Neuronal stem cell (in vitro differentiated cells): Measurements from ENCODE around the gene NFYB. TPM values are rescaled to one million over a fixed set of nuclear protein-coding genes. Genes with fewer than 3 reads are reported as not detected.

ENCODE experiments used
- DNase-seq: peaks from one replicate; pipeline ENCODE4 v3.0.0-alpha.2; 2013; ENCODE audit warnings: low spot score
- H2AFZ ChIP-seq: one replicate; pipeline ENCODE4 v1.6.1; 2013; ENCODE audit warnings: mild to moderate bottlenecking, low read length, inconsistent platforms
- H2AK5ac ChIP-seq: 2 replicates; pipeline ENCODE4 v1.6.1; 2013; ENCODE audit warnings: low read depth, mild to moderate bottlenecking, inconsistent platforms, low read length, moderate library complexity, mixed read lengths
- H2BK120ac ChIP-seq: 2 replicates; pipeline ENCODE4 v1.6.1; 2013; ENCODE audit warnings: low read depth, mild to moderate bottlenecking, inconsistent platforms, low read length, moderate library complexity, mixed read lengths
- H2BK12ac ChIP-seq: one replicate; pipeline ENCODE4 v1.6.1; 2013; ENCODE audit warnings: low read length, inconsistent platforms
- H2BK15ac ChIP-seq: 2 replicates; pipeline ENCODE4 v1.6.1; 2013; ENCODE audit warnings: mild to moderate bottlenecking, low read length, inconsistent platforms, mixed read lengths
- H2BK5ac ChIP-seq: one replicate; pipeline ENCODE4 v1.6.1; 2013; ENCODE audit warnings: inconsistent platforms, mild to moderate bottlenecking, low read length, moderate library complexity
- H3K14ac ChIP-seq: one replicate; pipeline ENCODE4 v1.6.1; 2013; ENCODE audit warnings: low read length, inconsistent platforms
- H3K18ac ChIP-seq: 2 replicates; pipeline ENCODE4 v1.6.1; 2013; ENCODE audit warnings: low read length, inconsistent platforms
- H3K23ac ChIP-seq: 2 replicates; pipeline ENCODE4 v1.6.1; 2013; ENCODE audit warnings: low read depth, mild to moderate bottlenecking, mixed read lengths, low read length, inconsistent platforms; ENCODE audit not compliant: poor library complexity
- H3K27ac ChIP-seq: replicated peaks from 3 replicates; pipeline ENCODE4 v1.5.1; 2013; ENCODE audit warnings: low read length, inconsistent platforms
- H3K27me3 ChIP-seq, 3 experiments: 2 replicates each; pipeline ENCODE4 v1.6.1; 2013; ENCODE audit warnings: low read length in 3 of 3, mild to moderate bottlenecking in 2 of 3, inconsistent platforms in 1 of 3, low read depth in 1 of 3, mixed read lengths in 1 of 3, moderate library complexity in 1 of 3; ENCODE audit not compliant: control insufficient read depth in 3 of 3, insufficient read depth in 3 of 3
- H3K36me3 ChIP-seq, 2 donors: replicated peaks in 1 of 2; 2 replicates each; pipeline ENCODE4 v1.6.1; 2013; ENCODE audit warnings: low read length in 2 of 2; ENCODE audit not compliant: control insufficient read depth in 2 of 2, insufficient read depth in 2 of 2
- H3K4ac ChIP-seq: 2 replicates; pipeline ENCODE4 v1.6.1; 2013; ENCODE audit warnings: inconsistent platforms, mild to moderate bottlenecking, low read length, moderate library complexity
- H3K4me1 ChIP-seq, 2 donors: 1 replicate in 1 of 2; 2 replicates in 1 of 2; pipeline ENCODE4 v1.6.1; 2013; ENCODE audit warnings: low read length in 2 of 2, low read depth in 1 of 2; ENCODE audit not compliant: control insufficient read depth in 2 of 2, insufficient read depth in 1 of 2
- H3K4me2 ChIP-seq: one replicate; pipeline ENCODE4 v1.6.1; 2013; ENCODE audit warnings: mild to moderate bottlenecking, low read length, inconsistent platforms; ENCODE audit not compliant: insufficient read depth, poor library complexity, severe bottlenecking
- H3K4me3 ChIP-seq, 2 donors: 2 replicates each; pipeline ENCODE4 v1.5.1; 2013; ENCODE audit warnings: low read length in 2 of 2, mild to moderate bottlenecking in 2 of 2, inconsistent platforms in 1 of 2, moderate library complexity in 1 of 2
- H3K79me1 ChIP-seq: one replicate; pipeline ENCODE4 v1.6.1; 2013; ENCODE audit warnings: low read depth, mild to moderate bottlenecking, inconsistent platforms, low read length, moderate library complexity
- H3K9ac ChIP-seq: one replicate; pipeline ENCODE4 v1.6.1; 2013; ENCODE audit warnings: mild to moderate bottlenecking, low read depth, low read length, inconsistent platforms; ENCODE audit not compliant: poor library complexity
- H3K9me3 ChIP-seq, 2 donors: replicated peaks in 1 of 2; 2 replicates each; pipeline versions ENCODE3 to v1.6.1; 2013; ENCODE audit warnings: low read length in 2 of 2, mild to moderate bottlenecking in 2 of 2, inconsistent platforms in 1 of 2, low read depth in 1 of 2, mixed read lengths in 1 of 2, moderate library complexity in 1 of 2; ENCODE audit not compliant: control insufficient read depth in 2 of 2, insufficient read depth in 1 of 2
- H4K8ac ChIP-seq: one replicate; pipeline ENCODE4 v1.6.1; 2013; ENCODE audit warnings: low read depth, mild to moderate bottlenecking, inconsistent platforms, low read length, moderate library complexity
- H4K91ac ChIP-seq: one replicate; pipeline ENCODE4 v1.6.1; 2013; ENCODE audit warnings: low read length, low read depth, mild to moderate bottlenecking, inconsistent platforms; ENCODE audit not compliant: poor library complexity
- WGBS, 2 donors: extraction: QIAGEN DNeasy Blood & Tissue Kit; methylation state at CpG; one replicate each; pipeline ENCODE4 v1.1.7; 2013; ENCODE audit warnings: missing lambda C conversion rate in 2 of 2, mixed read lengths in 1 of 2; ENCODE audit not compliant: insufficient read length in 2 of 2, insufficient replicate concordance in 1 of 2; ENCODE audit errors: extremely low coverage in 2 of 2; 5-methylcytosine and 5-hydroxymethylcytosine counted together
- polyA plus RNA-seq, 2 experiments: library from polyadenylated mRNA; stranded (reverse); fragments of 200-250 nt; gene quantifications; one replicate each; pipeline ENCODE4 v1.2.3, GENCODE V29; 2013

The NFYB gene
- polyA plus RNA-seq (2013, experiment 1 of 2) = 35.6 TPM
- 35.2 TPM for polyA plus RNA-seq (2013, experiment 2 of 2)

DNA sequence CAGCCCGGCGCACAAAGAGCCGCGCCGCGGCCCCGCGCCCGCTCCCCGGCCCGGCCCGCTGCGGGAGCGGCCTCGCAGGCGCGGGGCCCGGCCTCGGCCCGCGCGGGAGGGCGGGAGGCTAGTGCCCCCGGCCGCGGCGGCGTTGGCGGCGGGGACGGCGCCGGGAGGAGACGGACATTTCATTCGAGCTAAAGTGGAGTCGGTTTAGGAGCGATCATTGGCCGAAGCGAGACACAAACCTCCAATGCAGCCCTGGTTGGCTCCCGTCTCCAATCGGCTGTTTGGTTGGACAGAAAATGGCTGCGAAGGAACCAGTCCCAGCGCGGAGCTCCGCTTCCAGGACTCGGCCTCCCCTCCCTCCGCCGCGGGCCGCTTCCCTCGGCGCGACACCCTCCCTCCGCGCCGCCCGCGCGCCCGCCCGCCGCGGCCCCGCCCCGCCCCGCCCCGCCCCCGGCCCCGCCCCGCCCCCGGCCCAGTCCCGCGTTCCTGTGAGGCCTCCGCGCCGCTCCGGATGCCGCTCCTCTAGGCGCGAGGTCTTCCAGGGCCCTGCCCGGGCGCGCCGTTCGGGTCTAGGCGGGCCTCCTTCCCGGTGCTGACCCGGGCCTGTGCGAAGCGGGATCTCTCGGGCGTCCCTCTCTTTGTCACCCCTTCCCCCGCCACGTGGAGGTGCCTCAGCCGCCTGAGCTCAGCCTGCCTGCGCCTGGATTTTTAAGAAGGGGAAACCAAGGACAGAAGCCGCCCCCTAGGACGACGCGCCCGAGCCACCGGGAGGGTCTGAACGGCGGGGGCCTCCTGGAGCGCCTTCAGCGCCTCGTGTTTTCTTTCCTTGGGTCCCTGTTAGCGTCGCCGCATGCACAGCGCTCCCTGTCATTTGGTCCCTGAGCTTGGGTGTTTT, at the start of gene NFYB:
TSS of gene NFYB (minus strand) at position 309 of the 895 bp plus-strand sequence. CDS start 2,757 bp downstream, outside the sequence.
- Histone ChIP-seq H2BK5ac (peak within 1 kb of the TSS; percentile 48), H4K8ac (no peak within 1 kb of the TSS)

GRCh38 chr12:104187446-104188155, 49.6 kb upstream of the NFYB start:
- Histone ChIP-seq H4K91ac (no peak overlapping the region), H3K36me3 (no peaks in the 10 kb centered on the region), H3K14ac (no peak overlapping the region), H3K79me1 (no peaks in the 10 kb centered on the region), H3K27me3 (no peaks in the 10 kb centered on the region), H3K27ac (no peak overlapping the region), H2BK12ac (no peak overlapping the region), H3K9ac (no peak overlapping the region), H2AK5ac (no peak overlapping the region), H3K18ac (no peak overlapping the region), H2AFZ (no peak overlapping the region), H4K8ac (no peak overlapping the region), H3K4me1 (no peaks in the 10 kb centered on the region), H3K4me2 (no peak overlapping the region), H2BK120ac (no peak overlapping the region), H3K23ac (no peak overlapping the region), H3K4ac (no peak overlapping the region), H2BK15ac (no peak overlapping the region), H3K4me3 (no peak overlapping the region), H3K9me3 (peaks cover 5 to 10% of the 10 kb centered on the region in 2 donors), H2BK5ac (no peak overlapping the region)
- DNase-seq = no peak
- WGBS, 2 donors = no CpG with 5 or more reads among the region's 18 CpGs

More for the DNA sequence above, at the start of gene NFYB:
- peak within 1 kb of the TSS; percentile 97 for H3K27ac ChIP-seq
- H3K14ac ChIP-seq = no peak within 1 kb of the TSS
- H2BK120ac ChIP-seq = peak within 1 kb of the TSS; percentile 51
- peak within 1 kb of the TSS; percentile 98 for H2AFZ ChIP-seq
- H3K4ac ChIP-seq = no peak within 1 kb of the TSS
- H3K9me3 ChIP-seq = peaks cover 0 to 3% of the 10 kb centered on the region in 2 donors
- peak within 1 kb of the TSS; percentile 80 for H3K23ac ChIP-seq
- no peak within 1 kb of the TSS for H4K91ac ChIP-seq
- H3K4me1 ChIP-seq = peaks cover 9 to 11% of the 10 kb centered on the region in 2 donors
- peak; percentile 95 for DNase-seq
- whole genome bisulfite sequencing, 2 donors = no CpG with 5 or more reads among the region's 111 CpGs
- peak within 1 kb of the TSS; percentile 89 for H3K4me2 ChIP-seq
- no peak within 1 kb of the TSS for H2BK12ac ChIP-seq
- peak within 1 kb of the TSS; percentile 38 for H2BK15ac ChIP-seq
- H2AK5ac ChIP-seq = peak within 1 kb of the TSS; percentile 49
- H3K36me3 ChIP-seq = peaks cover 6 to 22% of the 10 kb centered on the region in 2 donors
- H3K79me1 ChIP-seq = peaks cover 2% of the 10 kb centered on the region
- H3K9ac ChIP-seq = peak within 1 kb of the TSS; percentile 97
- peak within 1 kb of the TSS; percentile 97 for H3K18ac ChIP-seq
- peaks cover 0 to 12% (median 0%) of the 10 kb centered on the region in 3 experiments for H3K27me3 ChIP-seq
- peak within 1 kb of the TSS; percentile 90 to 97 for H3K4me3 ChIP-seq

GRCh38 chr12:104183443-104183842, 45.4 kb upstream of the NFYB start:
- no peak overlapping the region for H3K14ac ChIP-seq
- H2AK5ac ChIP-seq = no peak overlapping the region
- H3K79me1 ChIP-seq = no peaks in the 10 kb centered on the region
- H3K27ac ChIP-seq = no peak overlapping the region
- H3K9me3 ChIP-seq = peaks cover 5 to 10% of the 10 kb centered on the region in 2 donors
- H2BK5ac ChIP-seq = no peak overlapping the region
- no peak overlapping the region for H2BK120ac ChIP-seq
- no CpG with 5 or more reads among the region's 3 CpGs for WGBS, 2 donors
- no peak overlapping the region for H2BK15ac ChIP-seq
- H3K4me2 ChIP-seq = no peak overlapping the region
- peaks cover 0 to 7% (median 0%) of the 10 kb centered on the region in 3 experiments for H3K27me3 ChIP-seq
- H4K8ac ChIP-seq = no peak overlapping the region
- DNase-seq = no peak
- no peak overlapping the region for H3K23ac ChIP-seq
- H3K4ac ChIP-seq = no peak overlapping the region
- H2AFZ ChIP-seq = no peak overlapping the region
- no peaks in the 10 kb centered on the region for H3K36me3 ChIP-seq
- no peak overlapping the region for H2BK12ac ChIP-seq
- H4K91ac ChIP-seq = no peak overlapping the region
- no peak overlapping the region for H3K4me3 ChIP-seq
- no peak overlapping the region for H3K18ac ChIP-seq
- H3K9ac ChIP-seq = no peak overlapping the region
- no peaks in the 10 kb centered on the region for H3K4me1 ChIP-seq
